HCT116 (cell line): ENCODE data around the gene SCG5. TPM values are rescaled to one million over a fixed set of nuclear protein-coding genes. Genes with fewer than 3 reads are reported as not detected.
A peak's percentile ranks its signal among the peaks of the same experiment; 100 is the strongest.

Source experiments
- ATAC-seq: fragments of 200-7000 bp; cut with Tn5 transposase; 2 replicates; pipeline ENCODE4 v1.9.1; 2020; ENCODE audit warnings: mild to moderate bottlenecking, moderate library complexity
- BruUV-seq: library from RNA; stranded (reverse); fragments of 400-500 nt; replicated peaks from 2 replicates; lab custom pipeline; 2021; lab: Mats Ljungman, UMichigan
- CTCF ChIA-PET: fragments of 300-600 bp; sonication (Branson Sonifier 250); formaldehyde crosslinking; loops from one replicate; lab custom pipeline; 2021; ENCODE audit warnings: antibody characterized with exemption; lab: Charles Lee
- POLR2A ChIA-PET: fragments of 300-600, 350-600 bp; sonication (Branson Sonifier 250); formaldehyde crosslinking; loops from one replicate; lab custom pipeline; 2021; ENCODE audit warnings: antibody characterized with exemption; lab: Charles Lee
- RAD21 ChIA-PET, 2 experiments: fragments of 300-600 bp; sonication (Branson Sonifier 250); formaldehyde crosslinking; loops; one replicate each; lab custom pipeline; 2023; ENCODE audit warnings: low total read pairs in 2 of 2; ENCODE audit not compliant: uncharacterized antibody in 2 of 2, unreplicated experiment in 2 of 2, low non-redundant PET in 1 of 2; lab: Charles Lee
- DNase-seq: peaks from one replicate; pipeline ENCODE4 v3.0.0-alpha.2; 2010; ENCODE audit warnings: low read depth, low spot score
- H2AFZ ChIP-seq: fragments of 200-600 bp; shearing (Covaris generic), sonication (generic); 2 replicates; pipeline ENCODE4 v1.6.1; 2017; ENCODE audit warnings: low read depth, mixed run types, mixed read lengths, antibody characterized with exemption, low read length; ENCODE audit not compliant: poor library complexity, severe bottlenecking
- H3K27ac ChIP-seq: 2 replicates; pipeline ENCODE4 v1.5.1; 2012; ENCODE audit warnings: low read depth, low read length
- H3K27me3 ChIP-seq: fragments of 200-600 bp; sonication (generic); 2 replicates; pipeline ENCODE4 v1.6.1; 2016; ENCODE audit warnings: mixed run types, low read length, mixed read lengths; ENCODE audit not compliant: insufficient read depth
- H3K36me3 ChIP-seq, 2 experiments: fragments of 200-500 bp in 1 of 2; fragments of 200-600 bp in 1 of 2; sonication (Bioruptor generic) in 1 of 2; sonication (generic) in 1 of 2; 2 replicates each; pipeline versions ENCODE4 v1.5.1 to v1.6.1; 2014 to 2016; ENCODE audit warnings: low read length in 2 of 2, inconsistent platforms in 1 of 2, mixed read lengths in 1 of 2, mixed run types in 1 of 2; ENCODE audit not compliant: insufficient read depth in 2 of 2, control insufficient read depth in 1 of 2
- H3K4me1 ChIP-seq, 2 experiments: fragments of 200-600 bp in 1 of 2; sonication (generic) in 1 of 2; 2 replicates each; pipeline versions ENCODE4 v1.5.1 to v1.6.1; 2012 to 2017; ENCODE audit warnings: low read length in 2 of 2, inconsistent platforms in 1 of 2, mild to moderate bottlenecking in 1 of 2, mixed read lengths in 1 of 2, mixed run types in 1 of 2, moderate library complexity in 1 of 2; ENCODE audit not compliant: insufficient read depth in 2 of 2, control insufficient read depth in 1 of 2
- H3K4me2 ChIP-seq: fragments of 200-600 bp; sonication (generic); 2 replicates; pipeline ENCODE4 v1.6.1; 2017; ENCODE audit warnings: mixed run types, low read length, mixed read lengths
- H3K4me3 ChIP-seq, 2 experiments: fragments of 200-600 bp in 1 of 2; sonication (generic) in 1 of 2; replicated peaks in 1 of 2; 2 replicates each; pipeline ENCODE4 v1.5.1; 2011 to 2016; ENCODE audit warnings: low read length in 2 of 2, control low read depth in 1 of 2, low read depth in 1 of 2, mild to moderate bottlenecking in 1 of 2, mixed read lengths in 1 of 2, mixed run types in 1 of 2
- H3K79me2 ChIP-seq: fragments of 200-600 bp; sonication (generic); 2 replicates; pipeline ENCODE4 v1.6.1; 2017; ENCODE audit warnings: mild to moderate bottlenecking, mixed run types, low read length, moderate library complexity, mixed read lengths; ENCODE audit not compliant: insufficient read depth
- H3K9ac ChIP-seq: fragments of 200-600 bp; sonication (generic); 2 replicates; pipeline ENCODE4 v1.6.1; 2016; ENCODE audit warnings: low read length, mixed read lengths
- H3K9me2 ChIP-seq: fragments of 200-600 bp; sonication (generic), shearing (Covaris generic); 2 replicates; pipeline ENCODE4 v1.6.1; 2017; ENCODE audit warnings: mixed run types, mild to moderate bottlenecking, moderate library complexity; ENCODE audit not compliant: insufficient read depth
- H3K9me3 ChIP-seq, 2 experiments: fragments of 200-500 bp in 1 of 2; fragments of 200-600 bp in 1 of 2; sonication (Bioruptor generic) in 1 of 2; sonication (generic) in 1 of 2; 2 replicates each; pipeline ENCODE4 v1.6.1; 2014 to 2017; ENCODE audit warnings: low read length in 2 of 2, mixed read lengths in 2 of 2, inconsistent platforms in 1 of 2, low read depth in 1 of 2, mild to moderate bottlenecking in 1 of 2, mixed run types in 1 of 2, moderate library complexity in 1 of 2; ENCODE audit not compliant: control insufficient read depth in 1 of 2, insufficient read depth in 1 of 2
- H4K20me1 ChIP-seq: fragments of 200-600 bp; sonication (generic), shearing (Covaris generic); 2 replicates; pipeline ENCODE4 v1.6.1; 2017; ENCODE audit warnings: mixed run types, mild to moderate bottlenecking, moderate library complexity; ENCODE audit not compliant: insufficient read depth
- ATF3 ChIP-seq: IDR thresholded peaks from 2 replicates; pipeline ENCODE4 v1.6.1; 2012
- CTCF ChIP-seq, 3 experiments: fragments of 200-600 bp in 1 of 3; sonication (generic) in 1 of 3; IDR thresholded peaks in 2 of 3; conservative IDR thresholded peaks in 1 of 3; 2 replicates each; pipeline ENCODE4 v1.5.1; 2012 to 2017; ENCODE audit warnings: low read depth in 2 of 3, low read length in 2 of 3, antibody characterized with exemption in 1 of 3, borderline replicate concordance in 1 of 3, control low read depth in 1 of 3, mild to moderate bottlenecking in 1 of 3, mixed read lengths in 1 of 3, mixed run types in 1 of 3, moderate library complexity in 1 of 3; ENCODE audit not compliant: insufficient read depth in 1 of 3
- EGR1 ChIP-seq: IDR thresholded peaks from 2 replicates; pipeline ENCODE4 v1.6.1; 2012; ENCODE audit warnings: low read depth
- EZH2phosphoT487 ChIP-seq: fragments of 200-600 bp; IDR thresholded peaks from 2 replicates; pipeline ENCODE4 v1.6.1; 2018; ENCODE audit warnings: antibody characterized with exemption, borderline replicate concordance
- FOSL1 ChIP-seq: IDR thresholded peaks from 2 replicates; pipeline ENCODE4 v1.6.1; 2012; ENCODE audit warnings: low read depth
- POLR2A ChIP-seq: IDR thresholded peaks from 2 replicates; pipeline ENCODE4 v1.7.0; 2011; ENCODE audit warnings: borderline replicate concordance; ENCODE audit not compliant: insufficient read depth, insufficient read length; ENCODE audit errors: extremely low read depth
- POLR2AphosphoS5 ChIP-seq: IDR thresholded peaks from 2 replicates; pipeline ENCODE4 v1.6.1; 2011; ENCODE audit warnings: mild to moderate bottlenecking, low read depth, low read length, moderate library complexity
- RAD21 ChIP-seq: IDR thresholded peaks from 2 replicates; pipeline ENCODE4 v1.6.1; 2012; ENCODE audit warnings: low read depth, mild to moderate bottlenecking
- TCF7L2 ChIP-seq: IDR thresholded peaks from 2 replicates; pipeline ENCODE4 v1.7.0; 2011; ENCODE audit warnings: borderline replicate concordance, inconsistent platforms; ENCODE audit not compliant: insufficient read depth, insufficient read length; ENCODE audit errors: extremely low read depth
- YY1 ChIP-seq: IDR thresholded peaks from 2 replicates; pipeline ENCODE4 v1.6.1; 2011; ENCODE audit warnings: low read length, low read depth, moderate library complexity, mild to moderate bottlenecking; ENCODE audit not compliant: insufficient replicate concordance; ENCODE audit errors: extremely low read depth
- intact Hi-C: fragments of 100-400 bp; cut with micrococcal nuclease; formaldehyde crosslinking; loops from 2 replicates; pipeline ENCODE4 v1.10.0; 2022
- total RNA-seq: library from RNA; stranded (reverse); gene quantifications from one replicate; pipeline ENCODE4 v1.2.1, GENCODE V29; 2021; ENCODE audit not compliant: unreplicated experiment
- TF ChIP-seq, protein P1 (sequence below): IDR thresholded peaks from 2 replicates; pipeline ENCODE4 v1.6.1; 2012

SCG5 gene
- total RNA-seq, 1 experiment from 2014 or later = 1.7 TPM

DNA sequence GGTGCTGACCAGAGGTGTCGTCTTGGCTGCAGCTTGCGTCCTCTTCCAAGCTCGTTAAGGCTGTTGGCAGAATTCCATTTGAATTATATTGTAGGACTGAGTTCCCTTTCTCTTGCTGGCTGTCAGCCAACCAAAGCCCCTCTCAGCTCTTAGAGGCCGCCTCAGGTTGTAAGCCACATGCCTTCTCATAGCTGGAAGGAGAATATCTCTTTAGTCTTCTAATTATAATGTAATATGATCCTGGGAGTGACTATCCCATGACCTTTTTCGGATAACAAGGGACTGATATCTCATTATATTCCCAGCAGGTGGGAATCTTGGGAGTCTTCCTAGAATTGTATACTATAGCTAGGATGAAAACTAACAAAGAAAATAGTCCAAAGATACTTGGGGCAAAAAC is 4.8 kb downstream of the SCG5 start:
- no peak overlapping the region for H3K4me2 ChIP-seq
- intact Hi-C loops = no loop called here
- H3K9me3 ChIP-seq = no peaks in the 10 kb centered on the region
- POLR2A ChIA-PET = no interaction called here
- no peaks in the 10 kb centered on the region for H4K20me1 ChIP-seq
- DNase-seq = no peak
- TF ChIP-seq TCF7L2 (no peak), YY1 (no peak), EGR1 (no peak), FOSL1 (no peak), EZH2phosphoT487 (no peak), ATF3 (no peak), POLR2AphosphoS5 (no peak), POLR2A (no peak)
- TF ChIP-seq, protein P1, sequence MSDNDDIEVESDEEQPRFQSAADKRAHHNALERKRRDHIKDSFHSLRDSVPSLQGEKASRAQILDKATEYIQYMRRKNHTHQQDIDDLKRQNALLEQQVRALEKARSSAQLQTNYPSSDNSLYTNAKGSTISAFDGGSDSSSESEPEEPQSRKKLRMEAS = no peak
- H3K9me2 ChIP-seq = no peaks in the 10 kb centered on the region
- BruUV-seq = no TSS peak
- no peak overlapping the region for H3K4me3 ChIP-seq
- no peak for ATAC-seq
- H2AFZ ChIP-seq = no peak overlapping the region
- H3K79me2 ChIP-seq = no peaks in the 10 kb centered on the region
- H3K9ac ChIP-seq = no peak overlapping the region
- RAD21 ChIA-PET = no interaction called here
- H3K27me3 ChIP-seq = no peaks in the 10 kb centered on the region
- H3K4me1 ChIP-seq = no peaks in the 10 kb centered on the region
- H3K27ac ChIP-seq = no peak overlapping the region
- CTCF ChIA-PET = no interaction called here
- peaks cover 4 to 11% of the 10 kb centered on the region in 2 experiments; a peak in 2 of 4 replicates for H3K36me3 ChIP-seq

GRCh38 chr15:32649342-32649741 is 7.8 kb downstream of the SCG5 start:
- Histone ChIP-seq H3K4me3 (no peak overlapping the region), H3K4me1 (no peaks in the 10 kb centered on the region), H3K9me3 (no peaks in the 10 kb centered on the region), H3K4me2 (no peak overlapping the region), H3K36me3 (peaks cover 4 to 9% of the 10 kb centered on the region in 2 experiments; a peak in 2 of 4 replicates), H4K20me1 (no peaks in the 10 kb centered on the region), H3K9me2 (no peaks in the 10 kb centered on the region), H3K9ac (no peak overlapping the region), H3K27me3 (no peaks in the 10 kb centered on the region), H3K27ac (no peak overlapping the region), H2AFZ (no peak overlapping the region), H3K79me2 (no peaks in the 10 kb centered on the region)
- ATAC-seq (peak; percentile 77), DNase-seq (no peak)
- intact Hi-C loops = no loop called here
- BruUV-seq = no TSS peak
- TF ChIP-seq RAD21 (peak; percentile 12; the same call in 1 of the 2 replicates), POLR2AphosphoS5 (no peak), CTCF (IDR thresholded peaks at IDR 0.05 in 2 of 3, conservative IDR thresholded peaks at IDR 0.05 in 1 of 3; ENCODE audit: borderline replicate concordance in 1 of 3, insufficient read depth in 1 of 3, low read depth in 2 of 3, low read length in 2 of 3) (peak in 2 of 3 experiments; percentile 34 to 49; a peak in 3 of 6 replicates)
- POLR2A ChIA-PET = no interaction called here
- CTCF ChIA-PET = interaction anchor here (1.0 to 3.2 kb wide), 10 partner anchors 10 to 483 kb away, joined by 3 to 19 read pairs (median 6); no protein-coding TSS in a partner anchor
- RAD21 ChIA-PET = no interaction called here
